GM18502 (cell line): ENCODE data around the gene TFAP2B.

Experiments
- ATAC-seq: cut with Tn5 transposase; IDR thresholded peaks from one replicate; pipeline ENCODE4 v1.9.1; 2021; ENCODE audit warnings: mild to moderate bottlenecking; ENCODE audit not compliant: unreplicated experiment, poor library complexity

TFAP2B gene

DNA sequence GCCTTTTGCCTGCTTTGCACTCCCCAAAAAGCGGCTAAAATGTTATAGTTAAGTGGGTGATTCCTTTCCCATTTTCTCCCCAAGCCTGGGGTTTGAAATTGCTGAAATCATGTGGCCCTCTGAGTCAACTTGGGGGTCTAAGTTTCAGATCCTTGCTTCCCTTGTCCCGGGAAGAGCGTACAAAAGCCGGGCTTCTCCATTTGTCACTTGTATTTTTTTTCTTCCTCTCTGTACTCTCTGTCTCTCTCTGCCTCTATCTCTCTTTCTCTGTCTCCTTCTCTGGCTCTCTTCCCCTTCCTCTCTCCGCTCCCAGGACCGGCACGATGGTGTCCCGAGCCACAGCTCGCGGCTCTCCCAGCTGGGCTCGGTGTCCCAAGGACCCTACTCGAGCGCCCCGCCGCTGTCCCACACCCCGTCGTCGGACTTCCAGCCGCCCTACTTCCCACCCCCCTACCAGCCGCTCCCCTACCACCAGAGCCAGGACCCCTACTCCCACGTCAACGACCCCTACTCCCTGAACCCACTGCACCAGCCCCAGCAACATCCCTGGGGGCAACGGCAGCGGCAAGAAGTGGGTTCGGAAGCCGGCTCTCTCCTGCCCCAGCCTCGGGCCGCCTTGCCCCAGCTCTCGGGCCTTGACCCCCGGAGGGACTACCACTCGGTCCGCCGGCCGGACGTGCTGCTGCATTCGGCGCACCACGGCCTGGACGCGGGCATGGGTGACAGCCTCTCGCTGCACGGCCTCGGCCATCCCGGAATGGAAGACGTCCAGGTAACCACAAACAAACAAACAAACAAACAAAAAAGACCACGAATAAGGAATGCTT is 4.6 kb downstream of the TFAP2B start:
- ATAC-seq = no peak

- ATAC-seq = no peak
These were observed 5.9 kb downstream of the TFAP2B start for GRCh38 chr6:50824552-50824951.

DNA sequence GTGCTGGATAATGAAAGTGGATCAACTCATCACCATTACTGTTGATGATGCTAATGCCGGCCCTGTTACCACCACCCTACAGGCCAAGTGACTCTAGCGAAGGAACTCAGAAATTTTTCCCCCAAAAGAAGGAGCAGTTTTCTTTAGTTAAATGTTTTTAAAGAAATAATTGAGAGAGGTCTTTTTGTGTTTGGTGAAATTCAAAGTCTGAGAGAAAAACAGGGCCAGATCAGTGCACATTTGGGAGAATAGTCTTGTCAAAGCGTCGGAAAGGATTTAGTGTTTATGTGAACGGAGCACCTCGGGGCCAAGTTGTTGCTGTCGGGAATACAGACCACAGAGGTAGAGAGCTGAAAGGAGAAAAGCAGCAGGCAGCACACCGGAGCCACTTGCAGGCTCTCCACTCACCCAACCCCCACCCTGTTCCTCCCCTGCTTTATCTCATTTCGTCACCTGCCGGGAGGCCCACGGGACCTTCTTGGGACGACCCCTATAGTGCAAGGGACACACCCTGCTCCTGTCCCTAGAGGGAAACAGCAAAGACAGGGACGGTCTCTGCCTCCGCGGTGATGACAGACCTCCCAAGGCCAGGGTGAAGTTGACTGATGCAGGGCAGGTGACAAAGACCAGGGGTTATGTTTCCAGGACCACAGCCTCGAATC is 6.8 kb downstream of the TFAP2B start:
- no peak for ATAC-seq

DNA sequence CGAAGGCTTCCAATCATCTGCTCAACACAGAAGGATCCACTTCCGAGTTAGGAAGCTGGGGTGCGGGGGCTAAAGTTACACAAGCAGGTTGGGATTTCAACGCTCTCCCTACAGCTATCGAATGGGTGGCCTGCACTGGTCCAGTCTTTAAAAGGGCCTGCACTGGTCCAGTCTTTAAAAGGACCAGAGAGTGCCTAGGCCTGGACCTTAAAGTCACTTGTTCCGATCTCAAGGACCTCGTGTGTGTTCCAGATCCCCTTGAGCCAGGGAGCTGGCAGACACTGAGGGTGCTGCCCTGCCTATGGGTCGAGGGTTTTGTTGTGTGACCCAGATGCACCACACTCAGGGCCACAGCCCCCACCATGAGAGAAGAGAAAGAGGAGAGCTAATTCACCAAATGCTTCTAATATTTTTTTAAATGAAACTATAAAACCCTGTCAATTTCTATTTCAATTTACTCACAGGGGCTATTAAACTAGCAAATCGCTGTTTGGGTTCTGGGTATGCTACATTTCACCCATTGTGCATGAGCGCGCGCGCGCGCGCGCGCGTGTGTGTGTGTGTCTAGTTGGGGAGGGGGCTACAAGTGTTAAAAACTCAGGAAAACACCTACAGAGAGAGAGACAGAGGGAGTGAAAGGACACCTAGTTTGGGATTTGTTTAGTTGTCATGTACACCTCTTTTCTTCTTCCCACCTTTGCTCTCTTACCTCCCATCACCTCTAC is 7.5 kb downstream of the TFAP2B start:
- ATAC-seq = no peak

- no peak for ATAC-seq
These were observed 8.1 kb downstream of the TFAP2B start for GRCh38 chr6:50826803-50827202.

DNA sequence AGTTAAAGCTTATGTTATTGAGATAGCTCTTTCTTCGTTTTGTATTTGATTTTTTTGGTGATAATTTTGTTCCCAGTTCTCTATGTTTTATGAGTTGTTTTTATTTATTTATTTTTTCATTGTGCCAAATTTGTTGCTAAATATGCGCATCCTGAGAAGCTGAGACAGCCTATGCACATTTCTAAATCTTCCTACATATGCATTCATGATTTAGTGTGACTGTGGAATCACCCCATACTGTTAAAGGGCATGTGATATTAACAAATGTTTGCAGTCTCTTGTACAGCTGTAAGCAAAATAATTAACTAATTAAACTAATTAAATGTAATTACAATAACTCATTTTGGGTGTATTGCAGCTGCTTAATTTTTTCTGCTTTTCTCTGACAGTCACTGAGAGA is 10.4 kb downstream of the TFAP2B start:
- no peak for ATAC-seq

DNA sequence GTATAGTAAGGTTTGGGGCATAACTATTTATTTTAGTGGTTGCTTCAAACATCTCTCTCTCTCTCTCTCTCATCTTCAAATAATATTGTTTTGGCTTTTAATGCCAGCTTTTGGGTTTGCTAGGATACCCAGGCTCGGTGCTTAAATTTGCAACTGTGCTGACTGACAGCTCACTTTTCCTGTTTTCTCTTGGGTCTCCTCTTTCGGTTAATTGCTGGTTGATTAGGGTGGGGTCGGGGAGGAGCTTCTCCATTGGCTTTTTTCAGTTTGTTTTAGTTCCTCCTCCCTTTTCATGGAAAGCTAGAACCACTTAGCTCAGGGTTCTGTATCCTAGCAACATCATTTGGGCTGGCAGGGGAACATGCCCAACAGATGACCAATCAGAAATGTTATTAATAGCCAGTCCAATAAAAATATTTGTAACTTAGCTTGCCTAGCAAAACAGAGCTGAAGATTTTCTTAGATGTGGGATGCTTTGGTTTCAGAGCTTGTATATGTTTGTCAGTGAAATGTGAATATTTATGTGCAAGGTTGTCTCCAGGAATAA is 11.3 kb downstream of the TFAP2B start:
- ATAC-seq = no peak

- no peak for ATAC-seq
These were observed 12.5 kb downstream of the TFAP2B start for GRCh38 chr6:50831186-50831585.

GRCh38 chr6:50832912-50833311 is 14.2 kb downstream of the TFAP2B start:
- no peak for ATAC-seq

- ATAC-seq = no peak
These were observed 16.3 kb downstream of the TFAP2B start for GRCh38 chr6:50834929-50835410.

GRCh38 chr6:50836231-50836630 is 17.6 kb downstream of the TFAP2B start:
- ATAC-seq = no peak

GRCh38 chr6:50837589-50838445 is 19.1 kb downstream of the TFAP2B start:
- ATAC-seq = no peak

- ATAC-seq = no peak
These were observed 21.6 kb downstream of the TFAP2B start for GRCh38 chr6:50840112-50840810.

DNA sequence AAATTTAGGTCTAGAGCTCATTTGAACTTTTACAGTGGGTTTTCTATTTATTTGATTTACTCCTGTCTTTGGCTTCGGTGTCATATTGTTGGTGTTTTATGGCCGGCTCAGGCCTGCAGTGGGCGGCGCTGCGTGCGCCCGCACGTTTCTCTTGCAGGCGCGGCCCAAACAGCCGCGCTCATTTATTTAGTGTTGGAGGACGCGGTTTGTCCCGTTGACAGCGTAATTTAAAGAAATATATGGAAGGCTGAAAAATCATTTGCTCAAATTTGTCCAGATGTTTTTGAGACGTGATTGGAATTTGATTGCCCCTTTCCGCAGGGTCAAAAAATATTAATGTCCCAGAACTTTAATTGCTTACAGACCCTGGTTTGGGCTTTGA is 22.1 kb downstream of the TFAP2B start:
- no peak for ATAC-seq

DNA sequence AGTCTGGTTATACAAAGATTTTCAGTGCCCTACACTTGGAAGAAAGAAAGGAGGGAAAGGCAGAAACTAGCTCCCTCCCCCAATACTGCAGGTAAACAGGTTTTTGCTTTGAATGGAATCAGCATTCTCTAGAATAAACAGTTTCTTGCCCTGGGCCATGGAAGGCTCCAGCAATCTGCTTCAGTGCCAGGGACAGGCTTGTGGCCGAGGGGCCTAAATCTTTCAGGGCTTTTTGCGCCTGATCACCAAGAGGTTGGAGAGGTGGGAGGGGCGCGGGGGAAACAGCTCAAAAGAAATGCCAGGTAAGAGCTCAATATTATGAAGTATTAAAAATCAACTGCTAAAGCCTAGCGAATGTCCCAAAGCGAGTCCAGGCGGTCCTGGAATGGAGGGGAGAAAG is 23.8 kb downstream of the TFAP2B start:
- no peak for ATAC-seq

GRCh38 chr6:50842861-50843384 is 24.3 kb downstream of the TFAP2B start:
- ATAC-seq = no peak

DNA sequence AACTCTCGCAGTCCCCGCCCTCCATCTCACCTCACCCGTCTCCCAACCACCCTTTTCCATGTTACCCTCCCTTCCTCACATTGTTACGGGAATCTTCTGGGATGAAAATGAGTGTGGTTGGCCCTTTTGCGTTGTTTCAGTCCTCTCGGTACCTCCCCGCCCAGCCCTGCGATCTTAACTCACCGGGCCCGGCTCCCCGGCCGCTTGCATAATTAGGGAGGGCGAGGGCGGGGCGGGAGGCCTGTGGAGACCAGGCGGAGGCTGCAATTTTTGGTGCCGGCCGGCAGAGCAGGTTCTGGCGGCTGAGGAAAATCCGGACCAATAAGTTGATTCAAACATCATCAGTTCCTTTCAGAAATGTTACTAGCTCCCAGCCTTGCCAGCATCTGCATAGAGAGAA is 25.2 kb downstream of the TFAP2B start:
- ATAC-seq = no peak

- no peak for ATAC-seq
These were observed 26.9 kb downstream of the TFAP2B start for GRCh38 chr6:50845499-50846143.
